ENCODE measurements around the gene ATP8B4. TPM values are rescaled to one million over a fixed set of nuclear protein-coding genes. Genes with fewer than 3 reads are reported as not detected.

The ATP8B4 gene
- total RNA-seq, 2 experiments from 2014 or later: 0.31 TPM; not detected in 1

GRCh38 chr15:49843725-49844124, 275.3 kb downstream of the ATP8B4 start:
- no peaks in the 10 kb centered on the region for H3K27me3 ChIP-seq (ENCODE audit: control insufficient read depth in 1 of 2, insufficient read depth in 2 of 2, low read length in 2 of 2)
- no peaks in the 10 kb centered on the region for H3K36me3 ChIP-seq (ENCODE audit: insufficient read depth, low read length)
- ATAC-seq (ENCODE audit: poor library complexity) (no peak), DNase-seq (no peak)
- peaks cover 4 to 8% of the 10 kb centered on the region in 2 experiments for H3K9me3 ChIP-seq (ENCODE audit: control insufficient read depth in 1 of 2, insufficient read depth in 1 of 2, low read length in 2 of 2)
- no peaks in the 10 kb centered on the region for H3K4me1 ChIP-seq (ENCODE audit: insufficient read depth, low read length)
- no peak overlapping the region for H3K4me3 Mint-ChIP-seq
- intact Hi-C loops (cut with DNase I, micrococcal nuclease): no loop called here
- H3K4me1 Mint-ChIP-seq (ENCODE audit: low read depth): no peaks in the 10 kb centered on the region
- H3K9me3 Mint-ChIP-seq: peaks cover 14% of the 10 kb centered on the region
- ChIA-PET CTCF (no interaction called here), POLR2A (no interaction called here)
- H3K27ac ChIP-seq (ENCODE audit: low read depth in 1 of 2, low read length in 2 of 2): no peak overlapping the region
- no peak overlapping the region for H3K27ac Mint-ChIP-seq
- no peaks in the 10 kb centered on the region for H3K36me3 Mint-ChIP-seq (ENCODE audit: low read depth)
- no peak overlapping the region for H3K4me3 ChIP-seq (ENCODE audit: low read length)
- TF ChIP-seq, protein P1, sequence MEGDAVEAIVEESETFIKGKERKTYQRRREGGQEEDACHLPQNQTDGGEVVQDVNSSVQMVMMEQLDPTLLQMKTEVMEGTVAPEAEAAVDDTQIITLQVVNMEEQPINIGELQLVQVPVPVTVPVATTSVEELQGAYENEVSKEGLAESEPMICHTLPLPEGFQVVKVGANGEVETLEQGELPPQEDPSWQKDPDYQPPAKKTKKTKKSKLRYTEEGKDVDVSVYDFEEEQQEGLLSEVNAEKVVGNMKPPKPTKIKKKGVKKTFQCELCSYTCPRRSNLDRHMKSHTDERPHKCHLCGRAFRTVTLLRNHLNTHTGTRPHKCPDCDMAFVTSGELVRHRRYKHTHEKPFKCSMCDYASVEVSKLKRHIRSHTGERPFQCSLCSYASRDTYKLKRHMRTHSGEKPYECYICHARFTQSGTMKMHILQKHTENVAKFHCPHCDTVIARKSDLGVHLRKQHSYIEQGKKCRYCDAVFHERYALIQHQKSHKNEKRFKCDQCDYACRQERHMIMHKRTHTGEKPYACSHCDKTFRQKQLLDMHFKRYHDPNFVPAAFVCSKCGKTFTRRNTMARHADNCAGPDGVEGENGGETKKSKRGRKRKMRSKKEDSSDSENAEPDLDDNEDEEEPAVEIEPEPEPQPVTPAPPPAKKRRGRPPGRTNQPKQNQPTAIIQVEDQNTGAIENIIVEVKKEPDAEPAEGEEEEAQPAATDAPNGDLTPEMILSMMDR (IDR thresholded peaks at IDR 0.05): no peak
- peaks cover 5% of the 10 kb centered on the region for H3K27me3 Mint-ChIP-seq

GRCh38 chr15:49842031-49842730, 276.9 kb downstream of the ATP8B4 start:
- CTCF ChIA-PET: no interaction called here
- no peak for DNase-seq

GRCh38 chr15:49832511-49832910, 286.5 kb downstream of the ATP8B4 start:
- H3K27me3 ChIP-seq (ENCODE audit: control insufficient read depth in 1 of 2, insufficient read depth in 2 of 2, low read length in 2 of 2): no peaks in the 10 kb centered on the region
- DNase-seq (no peak), ATAC-seq (ENCODE audit: poor library complexity) (no peak)
- H3K27me3 Mint-ChIP-seq: no peaks in the 10 kb centered on the region
- intact Hi-C loops (cut with DNase I, micrococcal nuclease): no loop called here
- no peaks in the 10 kb centered on the region for H3K4me1 ChIP-seq (ENCODE audit: insufficient read depth, low read length)
- no peaks in the 10 kb centered on the region for H3K36me3 Mint-ChIP-seq (ENCODE audit: low read depth)
- H3K4me3 ChIP-seq (ENCODE audit: low read length): no peak overlapping the region
- TF ChIP-seq, protein P1 (IDR thresholded peaks at IDR 0.05): no peak
- H3K4me1 Mint-ChIP-seq (ENCODE audit: low read depth): no peaks in the 10 kb centered on the region
- CTCF ChIA-PET: no interaction called here
- H3K9me3 Mint-ChIP-seq: no peaks in the 10 kb centered on the region
- POLR2A ChIA-PET: no interaction called here
- no peak overlapping the region for H3K4me3 Mint-ChIP-seq
- no peak overlapping the region for H3K27ac ChIP-seq (ENCODE audit: low read depth in 1 of 2, low read length in 2 of 2)
- H3K9me3 ChIP-seq (ENCODE audit: control insufficient read depth in 1 of 2, insufficient read depth in 1 of 2, low read length in 2 of 2): no peaks in the 10 kb centered on the region
- H3K27ac Mint-ChIP-seq: no peak overlapping the region
- H3K36me3 ChIP-seq (ENCODE audit: insufficient read depth, low read length): no peaks in the 10 kb centered on the region

More at GRCh38 chr15:49842031-49842730, 276.9 kb downstream of the ATP8B4 start:
- Mint-ChIP-seq H3K4me1 (ENCODE audit: low read depth) (no peaks in the 10 kb centered on the region), H3K9me3 (peaks cover 14% of the 10 kb centered on the region), H3K27me3 (peaks cover 5% of the 10 kb centered on the region), H3K27ac (no peak overlapping the region), H3K4me3 (no peak overlapping the region), H3K36me3 (ENCODE audit: low read depth) (no peaks in the 10 kb centered on the region)
- Histone ChIP-seq H3K4me3 (ENCODE audit: low read length) (no peak overlapping the region), H3K36me3 (ENCODE audit: insufficient read depth, low read length) (no peaks in the 10 kb centered on the region), H3K27ac (ENCODE audit: low read depth in 1 of 2, low read length in 2 of 2) (no peak overlapping the region), H3K4me1 (ENCODE audit: insufficient read depth, low read length) (no peaks in the 10 kb centered on the region), H3K9me3 (ENCODE audit: control insufficient read depth in 1 of 2, insufficient read depth in 1 of 2, low read length in 2 of 2) (peaks cover 8 to 9% of the 10 kb centered on the region in 2 experiments), H3K27me3 (ENCODE audit: control insufficient read depth in 1 of 2, insufficient read depth in 2 of 2, low read length in 2 of 2) (no peaks in the 10 kb centered on the region)
- ATAC-seq (ENCODE audit: poor library complexity): no peak
- POLR2A ChIA-PET: no interaction called here
- intact Hi-C loops (cut with DNase I, micrococcal nuclease): no loop called here
- TF ChIP-seq, protein P1 (IDR thresholded peaks at IDR 0.05): no peak

Data from CD4-positive, alpha-beta T cell (primary cell).